ENCODE results near the gene PPP1R12B. TPM values are rescaled to one million over a fixed set of nuclear protein-coding genes. Genes with fewer than 3 reads are reported as not detected.
"Not testable (repeated sequence)": the region's sequence is repeated elsewhere in the genome, so short reads cannot be mapped to it uniquely, and the experiment has no call there.

PPP1R12B gene
- total RNA-seq, 2 donors from 2014 or later, result 18.2 to 33.0 TPM

- DNase-seq; H3K36me3 ChIP-seq (replicated peaks in 1 of 2; ENCODE audit: insufficient read depth in 1 of 2, low read depth in 2 of 2); H3K9me3 ChIP-seq; H3K27me3 ChIP-seq; H3K4me3 ChIP-seq; ATAC-seq; H3K27ac ChIP-seq; H3K4me1 ChIP-seq; intact Hi-C loops (cut with DNase I): not testable (repeated sequence)
- 77 to 83% methylated on average over 3 of the region's 3 CpGs for WGBS, 2 donors
Observed at GRCh38 chr1:202546796-202547195, 198.3 kb downstream of the PPP1R12B start.

GRCh38 chr1:202547215-202547614 is 198.7 kb downstream of the PPP1R12B start:
- intact Hi-C loops (cut with DNase I), result no loop called here
- H3K27me3 ChIP-seq, result no peaks in the 10 kb centered on the region
- H3K36me3 ChIP-seq (replicated peaks in 1 of 2; ENCODE audit: insufficient read depth in 1 of 2, low read depth in 2 of 2), result no peaks in the 10 kb centered on the region
- no peaks in the 10 kb centered on the region for H3K4me1 ChIP-seq
- no peak for ATAC-seq
- no peaks in the 10 kb centered on the region for H3K9me3 ChIP-seq
- H3K27ac ChIP-seq, result no peak overlapping the region
- no peak overlapping the region for H3K4me3 ChIP-seq
- TF ChIP-seq POLR2A (IDR thresholded peaks at IDR 0.05), result no peak
- no peak for TF ChIP-seq CTCF (IDR thresholded peaks at IDR 0.05)
- DNase-seq, result no peak

GRCh38 chr1:202550088-202550487 is 201.6 kb downstream of the PPP1R12B start:
- DNase-seq; H3K36me3 ChIP-seq (replicated peaks in 1 of 2; ENCODE audit: insufficient read depth in 1 of 2, low read depth in 2 of 2); H3K9me3 ChIP-seq; intact Hi-C loops (cut with DNase I); H3K27me3 ChIP-seq; H3K4me3 ChIP-seq; ATAC-seq; H3K27ac ChIP-seq: not testable (repeated sequence)
- H3K4me1 ChIP-seq, result peaks cover 15% of the 10 kb centered on the region
- WGBS, 2 donors, result 95 to 96% methylated on average over 1 of the region's 1 CpG

- no peaks in the 10 kb centered on the region for H3K9me3 ChIP-seq
- H3K4me3 ChIP-seq, result no peak overlapping the region
- peaks cover 26% of the 10 kb centered on the region for H3K4me1 ChIP-seq
- DNase-seq (peak in 1 of 4 donors; percentile 12), ATAC-seq (no peak)
- no peak for TF ChIP-seq CTCF (IDR thresholded peaks at IDR 0.05)
- TF ChIP-seq POLR2A (IDR thresholded peaks at IDR 0.05), result no peak
- H3K36me3 ChIP-seq (replicated peaks in 1 of 2; ENCODE audit: insufficient read depth in 1 of 2, low read depth in 2 of 2), result no peaks in the 10 kb centered on the region
- H3K27ac ChIP-seq, result no peak overlapping the region
- H3K27me3 ChIP-seq, result no peaks in the 10 kb centered on the region
- intact Hi-C loops (cut with DNase I), result no loop called here
- 80 to 87% methylated on average over 3 of the region's 3 CpGs for WGBS, 2 donors
Observed at GRCh38 chr1:202551683-202552082, 203.2 kb downstream of the PPP1R12B start.

- DNase-seq; intact Hi-C loops (cut with DNase I); ATAC-seq; H3K9me3 ChIP-seq; H3K27me3 ChIP-seq; H3K36me3 ChIP-seq (replicated peaks in 1 of 2; ENCODE audit: insufficient read depth in 1 of 2, low read depth in 2 of 2); H3K4me3 ChIP-seq: not testable (repeated sequence)
- peaks cover 28% of the 10 kb centered on the region for H3K4me1 ChIP-seq
- peak overlapping the region in 1 of 4 donors; percentile 16 for H3K27ac ChIP-seq
Observed at GRCh38 chr1:202552615-202553014, 204.1 kb downstream of the PPP1R12B start.

GRCh38 chr1:202553078-202553477 is 204.6 kb downstream of the PPP1R12B start:
- ATAC-seq; H3K36me3 ChIP-seq (replicated peaks in 1 of 2; ENCODE audit: insufficient read depth in 1 of 2, low read depth in 2 of 2); DNase-seq; H3K4me3 ChIP-seq; H3K9me3 ChIP-seq; intact Hi-C loops (cut with DNase I); H3K27me3 ChIP-seq: not testable (repeated sequence)
- 88 to 91% methylated on average over 1 of the region's 1 CpG for WGBS, 2 donors
- Histone ChIP-seq H3K4me1 (peaks cover 28% of the 10 kb centered on the region), H3K27ac (peak overlapping the region in 1 of 4 donors; percentile 16)

GRCh38 chr1:202553560-202554038 is 205.1 kb downstream of the PPP1R12B start:
- Histone ChIP-seq H3K36me3 (replicated peaks in 1 of 2; ENCODE audit: insufficient read depth in 1 of 2, low read depth in 2 of 2) (no peaks in the 10 kb centered on the region), H3K4me3 (no peak overlapping the region), H3K27me3 (no peaks in the 10 kb centered on the region), H3K27ac (peak overlapping the region in 1 of 4 donors; percentile 16), H3K4me1 (peaks cover 28% of the 10 kb centered on the region), H3K9me3 (no peaks in the 10 kb centered on the region)
- intact Hi-C loops (cut with DNase I), result no loop called here
- 29 to 40% methylated on average over 3 of the region's 3 CpGs for WGBS, 2 donors
- DNase-seq (peak; percentile 16 to 56 (median 23)), ATAC-seq (peak; percentile 34)
- TF ChIP-seq CTCF (IDR thresholded peaks at IDR 0.05), result no peak
- no peak for TF ChIP-seq POLR2A (IDR thresholded peaks at IDR 0.05)

- WGBS, 2 donors, result 67 to 75% methylated on average over 4 of the region's 4 CpGs
- H3K4me3 ChIP-seq; DNase-seq; intact Hi-C loops (cut with DNase I); ATAC-seq; H3K36me3 ChIP-seq (replicated peaks in 1 of 2; ENCODE audit: insufficient read depth in 1 of 2, low read depth in 2 of 2); H3K27me3 ChIP-seq; H3K9me3 ChIP-seq: not testable (repeated sequence)
- Histone ChIP-seq H3K27ac (peak overlapping the region in 1 of 4 donors; percentile 18), H3K4me1 (peaks cover 28% of the 10 kb centered on the region)
Observed at GRCh38 chr1:202554619-202555018, 206.1 kb downstream of the PPP1R12B start.

GRCh38 chr1:202556037-202556436 is 207.5 kb downstream of the PPP1R12B start:
- DNase-seq (peak in 3 of 4 donors; percentile 17 to 49 (median 29)), ATAC-seq (peak; percentile 61)
- H3K4me3 ChIP-seq; H3K9me3 ChIP-seq; intact Hi-C loops (cut with DNase I); H3K36me3 ChIP-seq (replicated peaks in 1 of 2; ENCODE audit: insufficient read depth in 1 of 2, low read depth in 2 of 2); H3K27me3 ChIP-seq: not testable (repeated sequence)
- Histone ChIP-seq H3K4me1 (peaks cover 28% of the 10 kb centered on the region), H3K27ac (peak overlapping the region in 3 of 4 donors; percentile 44 to 77 (median 59))
- WGBS, 2 donors, result 48 to 66% methylated on average over 4 of the region's 4 CpGs

All from body of pancreas (tissue), 4 donors.